ENCODE measurements around the gene SELENOK. TPM values are rescaled to one million over a fixed set of nuclear protein-coding genes. Genes with fewer than 3 reads are reported as not detected.

Gene SELENOK
- total and polyA plus RNA-seq, 2 of the 13 experiments (the other 11 are each of a cell fraction or from before 2014, with no cell fraction given), result 67.0 to 81.0 TPM

GRCh38 chr3:53881691-53882593 lies 9.7 kb downstream of the SELENOK start, which contains the start of gene ACTR8 (continued):
- TF ChIP-seq ZNF337 (CRISPR knock-in tag; IDR thresholded peaks at IDR 0.05; ENCODE audit: borderline replicate concordance, low read depth) (0 out of 2 replicates have a peak, but pooled peaks have one; percentile 46), ZNF850 (CRISPR knock-in tag; conservative IDR thresholded peaks at IDR 0.05) (0 out of 2 replicates have a peak, but pooled peaks have one; percentile 47), CBFB (CRISPR knock-in tag; IDR thresholded peaks at IDR 0.05) (no peak; the same call in 1 of the 2 replicates), RBM39 (IDR thresholded peaks at IDR 0.05; ENCODE audit: low read depth, low read length, poor library complexity, severe bottlenecking) (peak; percentile 67), SAFB2 (CRISPR knock-in tag; IDR thresholded peaks at IDR 0.05; ENCODE audit: borderline replicate concordance, low read depth) (peak; percentile 53; the same call in 1 of the 2 replicates), ZBTB42 (CRISPR knock-in tag; IDR thresholded peaks at IDR 0.05) (peak; percentile 55; the same call in 1 of the 2 replicates), ZNF691 (CRISPR knock-in tag; IDR thresholded peaks at IDR 0.05; ENCODE audit: borderline replicate concordance, low read depth) (peak; percentile 95), CHCHD3 (CRISPR knock-in tag; IDR thresholded peaks at IDR 0.05) (peak; percentile 79; the same call in 1 of the 2 replicates), GLI4 (CRISPR knock-in tag; IDR thresholded peaks at IDR 0.05; ENCODE audit: borderline replicate concordance) (no peak), ARID4A (CRISPR knock-in tag; IDR thresholded peaks at IDR 0.05; ENCODE audit: borderline replicate concordance) (peak; percentile 97), SP1 (IDR thresholded peaks at IDR 0.05) (no peak), SP1 (CRISPR knock-in tag; IDR thresholded peaks at IDR 0.05) (peak; percentile 63), ZMYM2 (CRISPR knock-in tag; IDR thresholded peaks at IDR 0.05) (no peak), BRD4 (CRISPR knock-in tag; IDR thresholded peaks at IDR 0.05) (peak; percentile 77; the same call in 1 of the 2 replicates), KLF11 (CRISPR knock-in tag; IDR thresholded peaks at IDR 0.05) (no peak; the same call in 1 of the 2 replicates), ZNF781 (CRISPR knock-in tag; IDR thresholded peaks at IDR 0.05; ENCODE audit: borderline replicate concordance, not compliant biosample characterization) (no peak), ZFP36 (IDR thresholded peaks at IDR 0.05; ENCODE audit: borderline replicate concordance, low read depth, low read length, partially characterized antibody) (no peak), PTBP1 (IDR thresholded peaks at IDR 0.05; ENCODE audit: low read depth, low read length, poor library complexity, severe bottlenecking) (no peak), TFAP4 (IDR thresholded peaks at IDR 0.05; ENCODE audit: borderline replicate concordance, low read depth) (0 out of 2 replicates have a peak, but pooled peaks have one; percentile 23), TARDBP (CRISPR knock-in tag; IDR thresholded peaks at IDR 0.05) (peak; percentile 92), SOX6 (IDR thresholded peaks at IDR 0.05) (no peak), SOX6 (CRISPR knock-in tag; IDR thresholded peaks at IDR 0.05) (peak; percentile 62), ZNF382 (CRISPR knock-in tag; IDR thresholded peaks at IDR 0.05; ENCODE audit: borderline replicate concordance) (no peak), ZNF567 (CRISPR knock-in tag; IDR thresholded peaks at IDR 0.05; ENCODE audit: borderline replicate concordance) (peak; percentile 68; the same call in 1 of the 2 replicates)
